GM23338 (cell line): ENCODE measurements around the gene WWOX. TPM values are rescaled to one million over a fixed set of nuclear protein-coding genes. Genes with fewer than 3 reads are reported as not detected.

Source experiments
- ATAC-seq: fragments of 200-7000 bp; cut with Tn5 transposase; 3 replicates; pipeline ENCODE4 v1.9.1; 2020
- DNase-seq: peaks from one replicate; pipeline ENCODE4 v3.0.0-alpha.2; 2015; ENCODE audit warnings: low spot score
- H2AFZ ChIP-seq: fragments of 200-600 bp; sonication (generic); 2 replicates; pipeline ENCODE4 v1.8.0; 2016; ENCODE audit warnings: antibody characterized with exemption, mild to moderate bottlenecking, moderate library complexity
- H3F3A ChIP-seq: fragments of 200-600 bp; sonication (generic); replicated peaks from 2 replicates; pipeline ENCODE4 v1.8.0; 2017; ENCODE audit warnings: antibody characterized with exemption, mixed run types, low read depth
- H3K27ac ChIP-seq: fragments of 200-600 bp; sonication (generic); 2 replicates; pipeline ENCODE4 v1.6.1; 2016; ENCODE audit warnings: low read depth
- H3K27me3 ChIP-seq: fragments of 200-600 bp; sonication (generic); 2 replicates; pipeline ENCODE4 v1.8.0; 2016; ENCODE audit warnings: mild to moderate bottlenecking, mixed run types, moderate library complexity; ENCODE audit not compliant: insufficient read depth
- H3K36me3 ChIP-seq: fragments of 200-600 bp; sonication (generic); 2 replicates; pipeline ENCODE4 v1.8.0; 2016; ENCODE audit warnings: mild to moderate bottlenecking; ENCODE audit not compliant: insufficient read depth
- H3K4me1 ChIP-seq: fragments of 200-600 bp; sonication (generic); 2 replicates; pipeline ENCODE4 v1.8.0; 2016; ENCODE audit warnings: mild to moderate bottlenecking, moderate library complexity; ENCODE audit not compliant: insufficient read depth
- H3K4me2 ChIP-seq: fragments of 200-600 bp; sonication (generic); 2 replicates; pipeline ENCODE4 v1.7.1; 2017; ENCODE audit warnings: mixed run types
- H3K4me3 ChIP-seq: fragments of 200-600 bp; sonication (generic); 2 replicates; pipeline ENCODE4 v1.6.1; 2016; ENCODE audit warnings: mixed run types
- H3K79me2 ChIP-seq: fragments of 200-600 bp; sonication (generic); replicated peaks from 2 replicates; pipeline ENCODE4 v1.8.0; 2017; ENCODE audit warnings: mild to moderate bottlenecking; ENCODE audit not compliant: insufficient read depth
- H3K9me2 ChIP-seq: fragments of 200-600 bp; sonication (generic); 2 replicates; pipeline ENCODE4 v1.8.0; 2017; ENCODE audit not compliant: insufficient read depth
- H4K20me1 ChIP-seq: fragments of 200-600 bp; sonication (generic); replicated peaks from 2 replicates; pipeline ENCODE4 v1.8.0; 2017; ENCODE audit warnings: mild to moderate bottlenecking; ENCODE audit not compliant: insufficient read depth
- H3K27ac Mint-ChIP-seq: 2 replicates; pipeline ENCODE4 v1.8.0; 2020; ENCODE audit warnings: inconsistent platforms, mild to moderate bottlenecking, moderate library complexity, mixed read lengths
- H3K27me3 Mint-ChIP-seq: 3 replicates; pipeline ENCODE4 v1.8.0; 2022; ENCODE audit warnings: low read depth, mild to moderate bottlenecking, moderate library complexity, mixed read lengths, inconsistent platforms; ENCODE audit not compliant: insufficient read depth, poor library complexity
- H3K36me3 Mint-ChIP-seq: 3 replicates; pipeline ENCODE4 v1.8.0; 2021; ENCODE audit warnings: low read depth, mild to moderate bottlenecking, inconsistent platforms, moderate library complexity, mixed read lengths
- H3K4me1 Mint-ChIP-seq: 3 replicates; pipeline ENCODE4 v1.8.0; 2020; ENCODE audit warnings: mild to moderate bottlenecking, inconsistent platforms, mixed read lengths
- H3K4me3 Mint-ChIP-seq: 3 replicates; pipeline ENCODE4 v1.8.0; 2021; ENCODE audit warnings: moderate library complexity, mild to moderate bottlenecking, inconsistent platforms, mixed read lengths
- H3K9me3 Mint-ChIP-seq: 3 replicates; pipeline ENCODE4 v1.8.0; 2020; ENCODE audit warnings: moderate library complexity, mild to moderate bottlenecking, inconsistent platforms, mixed read lengths
- CREB1 ChIP-seq: fragments of 250-450 bp; sonication (Bioruptor Pico); IDR thresholded peaks from 2 replicates; pipeline ENCODE4 v1.5.0; 2020; ENCODE audit warnings: low read depth, mild to moderate bottlenecking, moderate library complexity
- EZH2 ChIP-seq: fragments of 200-600 bp; sonication (generic); IDR thresholded peaks from one replicate; pipeline ENCODE4 v1.8.0; 2017; ENCODE audit warnings: antibody characterized with exemption, mild to moderate bottlenecking, low read depth; ENCODE audit not compliant: unreplicated experiment
- EZH2phosphoT487 ChIP-seq: fragments of 200-600 bp; sonication (generic); IDR thresholded peaks from one replicate; pipeline ENCODE4 v1.8.1; 2018; ENCODE audit warnings: antibody characterized with exemption; ENCODE audit not compliant: unreplicated experiment
- NANOG ChIP-seq: IDR thresholded peaks from 2 replicates; pipeline ENCODE4 v1.6.1; 2016; ENCODE audit warnings: antibody characterized with exemption, borderline replicate concordance
- ZNF114 ChIP-seq: fragments of 250-450 bp; sonication (Bioruptor Pico); IDR thresholded peaks from 2 replicates; pipeline ENCODE4 v1.5.0; 2020; ENCODE audit warnings: mild to moderate bottlenecking, moderate library complexity
- polyA plus RNA-seq: library from polyadenylated mRNA; unstranded; fragments of >200 nt; fragmentation: Nextera tagmentation; extraction: Ambion mirVana; gene quantifications from 2 replicates; pipeline ENCODE4 v1.2.1, GENCODE V29; 2016
- total RNA-seq: library from RNA; depleted of rRNA; stranded (reverse); fragments of >200 nt; shearing (Covaris generic); gene quantifications from 2 replicates; pipeline ENCODE4 v1.2.3, GENCODE V29; 2014
- TF ChIP-seq, protein P1 (sequence below): IDR thresholded peaks from 2 replicates; pipeline ENCODE4 v1.6.1; 2016; ENCODE audit warnings: antibody characterized with exemption
- TF ChIP-seq, protein P2 (sequence below): fragments of 250-450 bp; sonication (Bioruptor Pico); IDR thresholded peaks from 2 replicates; pipeline ENCODE4 v1.5.0; 2020; ENCODE audit warnings: mild to moderate bottlenecking, moderate library complexity
- TF ChIP-seq, protein P3 (sequence below), 2 experiments: fragments of 200-600 bp in 1 of 2; sonication (generic) in 1 of 2; conservative IDR thresholded peaks; 2 replicates each; pipeline versions ENCODE4 v1.5.1 to v1.6.1; 2016 to 2017; ENCODE audit warnings: antibody characterized with exemption in 2 of 2, low read depth in 2 of 2, mild to moderate bottlenecking in 2 of 2, moderate library complexity in 1 of 2

WWOX gene
- total and polyA plus RNA-seq, 2 experiments from 2014 or later: 10.0 to 19.3 TPM

DNA sequence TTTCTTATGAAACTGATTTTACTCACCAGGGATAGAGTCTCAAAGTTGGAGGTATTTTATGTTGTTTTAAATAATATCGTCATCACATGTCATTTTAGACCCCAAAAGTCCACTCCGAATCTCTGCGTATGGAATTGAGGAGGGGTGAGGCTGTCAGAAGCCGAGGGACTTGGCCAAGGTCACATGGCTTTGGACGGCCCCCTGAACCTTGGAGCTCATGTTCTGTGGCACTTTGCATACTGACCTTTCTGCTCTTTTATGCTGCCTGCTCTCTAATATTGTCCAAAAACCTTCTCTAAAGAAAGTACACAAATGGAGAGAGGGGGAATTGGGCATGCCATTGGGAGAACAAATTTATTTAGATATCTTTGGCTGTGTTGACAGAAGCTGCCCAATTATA lies 700.0 kb downstream of the WWOX start:
- Mint-ChIP-seq H3K27ac (no peak overlapping the region), H3K4me1 (peaks cover 7% of the 10 kb centered on the region; the same call in 1 of the 3 replicates), H3K9me3 (no peaks in the 10 kb centered on the region), H3K4me3 (no peak overlapping the region), H3K27me3 (peaks cover 2% of the 10 kb centered on the region), H3K36me3 (no peaks in the 10 kb centered on the region)
- H2AFZ ChIP-seq: no peak overlapping the region
- no peak overlapping the region for H3K4me2 ChIP-seq
- no peaks in the 10 kb centered on the region for H3K36me3 ChIP-seq
- no peaks in the 10 kb centered on the region for H3K79me2 ChIP-seq
- H4K20me1 ChIP-seq: no peaks in the 10 kb centered on the region
- H3K27ac ChIP-seq: no peak overlapping the region
- H3K27me3 ChIP-seq: no peaks in the 10 kb centered on the region
- ATAC-seq (no peak), DNase-seq (no peak)
- peaks cover 10% of the 10 kb centered on the region; the same call in 1 of the 2 replicates for H3K9me2 ChIP-seq
- H3F3A ChIP-seq: no peaks in the 10 kb centered on the region
- TF ChIP-seq, protein P1, sequence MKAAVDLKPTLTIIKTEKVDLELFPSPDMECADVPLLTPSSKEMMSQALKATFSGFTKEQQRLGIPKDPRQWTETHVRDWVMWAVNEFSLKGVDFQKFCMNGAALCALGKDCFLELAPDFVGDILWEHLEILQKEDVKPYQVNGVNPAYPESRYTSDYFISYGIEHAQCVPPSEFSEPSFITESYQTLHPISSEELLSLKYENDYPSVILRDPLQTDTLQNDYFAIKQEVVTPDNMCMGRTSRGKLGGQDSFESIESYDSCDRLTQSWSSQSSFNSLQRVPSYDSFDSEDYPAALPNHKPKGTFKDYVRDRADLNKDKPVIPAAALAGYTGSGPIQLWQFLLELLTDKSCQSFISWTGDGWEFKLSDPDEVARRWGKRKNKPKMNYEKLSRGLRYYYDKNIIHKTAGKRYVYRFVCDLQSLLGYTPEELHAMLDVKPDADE: no peak
- no peak for TF ChIP-seq ZNF114
- TF ChIP-seq NANOG: no peak
- TF ChIP-seq, protein P2, sequence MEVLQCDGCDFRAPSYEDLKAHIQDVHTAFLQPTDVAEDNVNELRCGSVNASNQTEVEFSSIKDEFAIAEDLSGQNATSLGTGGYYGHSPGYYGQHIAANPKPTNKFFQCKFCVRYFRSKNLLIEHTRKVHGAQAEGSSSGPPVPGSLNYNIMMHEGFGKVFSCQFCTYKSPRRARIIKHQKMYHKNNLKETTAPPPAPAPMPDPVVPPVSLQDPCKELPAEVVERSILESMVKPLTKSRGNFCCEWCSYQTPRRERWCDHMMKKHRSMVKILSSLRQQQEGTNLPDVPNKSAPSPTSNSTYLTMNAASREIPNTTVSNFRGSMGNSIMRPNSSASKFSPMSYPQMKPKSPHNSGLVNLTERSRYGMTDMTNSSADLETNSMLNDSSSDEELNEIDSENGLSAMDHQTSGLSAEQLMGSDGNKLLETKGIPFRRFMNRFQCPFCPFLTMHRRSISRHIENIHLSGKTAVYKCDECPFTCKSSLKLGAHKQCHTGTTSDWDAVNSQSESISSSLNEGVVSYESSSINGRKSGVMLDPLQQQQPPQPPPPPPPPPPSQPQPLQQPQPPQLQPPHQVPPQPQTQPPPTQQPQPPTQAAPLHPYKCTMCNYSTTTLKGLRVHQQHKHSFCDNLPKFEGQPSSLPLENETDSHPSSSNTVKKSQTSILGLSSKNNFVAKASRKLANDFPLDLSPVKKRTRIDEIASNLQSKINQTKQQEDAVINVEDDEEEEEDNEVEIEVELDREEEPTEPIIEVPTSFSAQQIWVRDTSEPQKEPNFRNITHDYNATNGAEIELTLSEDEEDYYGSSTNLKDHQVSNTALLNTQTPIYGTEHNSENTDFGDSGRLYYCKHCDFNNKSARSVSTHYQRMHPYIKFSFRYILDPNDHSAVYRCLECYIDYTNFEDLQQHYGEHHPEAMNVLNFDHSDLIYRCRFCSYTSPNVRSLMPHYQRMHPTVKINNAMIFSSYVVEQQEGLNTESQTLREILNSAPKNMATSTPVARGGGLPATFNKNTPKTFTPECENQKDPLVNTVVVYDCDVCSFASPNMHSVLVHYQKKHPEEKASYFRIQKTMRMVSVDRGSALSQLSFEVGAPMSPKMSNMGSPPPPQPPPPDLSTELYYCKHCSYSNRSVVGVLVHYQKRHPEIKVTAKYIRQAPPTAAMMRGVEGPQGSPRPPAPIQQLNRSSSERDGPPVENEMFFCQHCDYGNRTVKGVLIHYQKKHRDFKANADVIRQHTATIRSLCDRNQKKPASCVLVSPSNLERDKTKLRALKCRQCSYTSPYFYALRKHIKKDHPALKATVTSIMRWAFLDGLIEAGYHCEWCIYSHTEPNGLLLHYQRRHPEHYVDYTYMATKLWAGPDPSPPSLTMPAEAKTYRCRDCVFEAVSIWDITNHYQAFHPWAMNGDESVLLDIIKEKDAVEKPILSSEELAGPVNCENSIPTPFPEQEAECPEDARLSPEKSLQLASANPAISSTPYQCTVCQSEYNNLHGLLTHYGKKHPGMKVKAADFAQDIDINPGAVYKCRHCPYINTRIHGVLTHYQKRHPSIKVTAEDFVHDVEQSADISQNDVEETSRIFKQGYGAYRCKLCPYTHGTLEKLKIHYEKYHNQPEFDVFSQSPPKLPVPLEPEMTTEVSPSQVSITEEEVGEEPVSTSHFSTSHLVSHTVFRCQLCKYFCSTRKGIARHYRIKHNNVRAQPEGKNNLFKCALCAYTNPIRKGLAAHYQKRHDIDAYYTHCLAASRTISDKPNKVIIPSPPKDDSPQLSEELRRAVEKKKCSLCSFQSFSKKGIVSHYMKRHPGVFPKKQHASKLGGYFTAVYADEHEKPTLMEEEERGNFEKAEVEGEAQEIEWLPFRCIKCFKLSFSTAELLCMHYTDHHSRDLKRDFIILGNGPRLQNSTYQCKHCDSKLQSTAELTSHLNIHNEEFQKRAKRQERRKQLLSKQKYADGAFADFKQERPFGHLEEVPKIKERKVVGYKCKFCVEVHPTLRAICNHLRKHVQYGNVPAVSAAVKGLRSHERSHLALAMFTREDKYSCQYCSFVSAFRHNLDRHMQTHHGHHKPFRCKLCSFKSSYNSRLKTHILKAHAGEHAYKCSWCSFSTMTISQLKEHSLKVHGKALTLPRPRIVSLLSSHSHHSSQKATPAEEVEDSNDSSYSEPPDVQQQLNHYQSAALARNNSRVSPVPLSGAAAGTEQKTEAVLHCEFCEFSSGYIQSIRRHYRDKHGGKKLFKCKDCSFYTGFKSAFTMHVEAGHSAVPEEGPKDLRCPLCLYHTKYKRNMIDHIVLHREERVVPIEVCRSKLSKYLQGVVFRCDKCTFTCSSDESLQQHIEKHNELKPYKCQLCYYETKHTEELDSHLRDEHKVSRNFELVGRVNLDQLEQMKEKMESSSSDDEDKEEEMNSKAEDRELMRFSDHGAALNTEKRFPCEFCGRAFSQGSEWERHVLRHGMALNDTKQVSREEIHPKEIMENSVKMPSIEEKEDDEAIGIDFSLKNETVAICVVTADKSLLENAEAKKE (CRISPR knock-in tag): no peak
- TF ChIP-seq EZH2phosphoT487: no peak
- TF ChIP-seq, protein P3, sequence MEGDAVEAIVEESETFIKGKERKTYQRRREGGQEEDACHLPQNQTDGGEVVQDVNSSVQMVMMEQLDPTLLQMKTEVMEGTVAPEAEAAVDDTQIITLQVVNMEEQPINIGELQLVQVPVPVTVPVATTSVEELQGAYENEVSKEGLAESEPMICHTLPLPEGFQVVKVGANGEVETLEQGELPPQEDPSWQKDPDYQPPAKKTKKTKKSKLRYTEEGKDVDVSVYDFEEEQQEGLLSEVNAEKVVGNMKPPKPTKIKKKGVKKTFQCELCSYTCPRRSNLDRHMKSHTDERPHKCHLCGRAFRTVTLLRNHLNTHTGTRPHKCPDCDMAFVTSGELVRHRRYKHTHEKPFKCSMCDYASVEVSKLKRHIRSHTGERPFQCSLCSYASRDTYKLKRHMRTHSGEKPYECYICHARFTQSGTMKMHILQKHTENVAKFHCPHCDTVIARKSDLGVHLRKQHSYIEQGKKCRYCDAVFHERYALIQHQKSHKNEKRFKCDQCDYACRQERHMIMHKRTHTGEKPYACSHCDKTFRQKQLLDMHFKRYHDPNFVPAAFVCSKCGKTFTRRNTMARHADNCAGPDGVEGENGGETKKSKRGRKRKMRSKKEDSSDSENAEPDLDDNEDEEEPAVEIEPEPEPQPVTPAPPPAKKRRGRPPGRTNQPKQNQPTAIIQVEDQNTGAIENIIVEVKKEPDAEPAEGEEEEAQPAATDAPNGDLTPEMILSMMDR (conservative IDR thresholded peaks at IDR 0.05; ENCODE audit: low read depth in 2 of 2): no peak
- no peak for TF ChIP-seq CREB1 (CRISPR knock-in tag)
- TF ChIP-seq EZH2: no peak
- no peaks in the 10 kb centered on the region for H3K4me1 ChIP-seq
- H3K4me3 ChIP-seq: no peak overlapping the region
